NCI-H2227 treated with DMSO at 0.1 percent for 48 hours (cell line): ENCODE data around the gene SDR42E1.
A peak's percentile ranks its signal among the peaks of the same experiment; 100 is the strongest.
"Not testable (repeated sequence)": the region's sequence is repeated elsewhere in the genome, so short reads cannot be mapped to it uniquely, and the experiment has no call there.

Experiments used
- DNase-seq: peaks from one replicate; lab custom pipeline; 2025; lab: John Stamatoyannopoulos, UW

Gene SDR42E1

DNA sequence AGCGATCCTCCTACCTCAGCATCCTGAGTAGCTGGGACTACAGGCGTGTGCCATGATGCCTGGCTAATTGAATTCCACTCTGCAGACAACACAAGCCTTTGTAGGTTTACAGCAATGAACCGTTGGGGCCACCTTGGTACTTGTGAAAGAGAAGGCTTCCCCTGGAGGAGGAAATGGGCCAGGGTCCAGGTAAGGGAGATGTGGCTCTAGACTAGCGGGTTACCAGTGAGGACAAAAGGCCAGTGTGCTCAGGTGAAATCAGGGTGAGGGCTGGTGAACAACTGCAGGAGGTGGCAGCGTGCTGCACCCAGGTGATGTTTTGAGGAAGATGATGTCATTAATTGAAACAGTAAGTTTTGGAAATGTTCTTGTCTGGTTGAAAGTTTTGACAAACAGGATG is 6.7 kb downstream of the SDR42E1 start:
- DNase-seq = no peak

DNA sequence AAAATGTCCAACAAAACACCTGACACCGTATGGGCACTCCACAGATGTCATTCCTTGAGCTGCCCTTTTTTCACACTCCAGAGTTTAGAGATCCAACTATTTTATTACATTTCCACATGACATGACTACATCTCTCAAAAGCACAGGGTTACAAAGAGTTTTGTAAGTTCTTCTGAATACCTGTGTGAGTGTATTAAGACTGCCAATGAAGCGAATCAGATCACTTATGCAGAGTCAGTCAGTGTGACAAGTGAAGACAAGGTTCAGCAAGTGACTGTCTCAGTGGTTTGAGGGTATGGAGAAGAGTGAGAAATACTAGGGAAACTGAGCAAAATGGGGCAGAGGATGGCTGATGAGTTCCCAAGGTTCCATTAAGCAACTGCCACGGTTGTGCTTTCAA is 8.4 kb downstream of the SDR42E1 start:
- DNase-seq = no peak

DNA sequence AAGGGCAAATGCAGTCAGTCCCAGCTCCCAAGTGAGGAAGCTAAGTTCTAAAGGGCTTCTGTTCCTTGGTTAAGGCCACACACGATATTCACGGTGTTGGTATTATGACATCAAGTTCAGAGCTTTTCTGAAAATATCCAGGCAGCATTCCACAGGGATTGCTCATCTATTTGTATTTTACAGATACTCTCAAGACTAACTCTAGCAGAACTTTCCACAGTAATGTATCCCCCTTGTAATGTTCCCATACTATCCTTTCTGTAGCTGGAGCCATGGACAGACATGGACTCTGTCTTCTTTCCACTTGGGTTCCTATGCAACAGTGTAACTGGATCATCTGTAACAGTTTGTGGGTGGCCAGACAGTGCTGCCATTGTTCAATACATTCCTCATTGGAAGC is 13.5 kb downstream of the SDR42E1 start:
- no peak for DNase-seq

DNA sequence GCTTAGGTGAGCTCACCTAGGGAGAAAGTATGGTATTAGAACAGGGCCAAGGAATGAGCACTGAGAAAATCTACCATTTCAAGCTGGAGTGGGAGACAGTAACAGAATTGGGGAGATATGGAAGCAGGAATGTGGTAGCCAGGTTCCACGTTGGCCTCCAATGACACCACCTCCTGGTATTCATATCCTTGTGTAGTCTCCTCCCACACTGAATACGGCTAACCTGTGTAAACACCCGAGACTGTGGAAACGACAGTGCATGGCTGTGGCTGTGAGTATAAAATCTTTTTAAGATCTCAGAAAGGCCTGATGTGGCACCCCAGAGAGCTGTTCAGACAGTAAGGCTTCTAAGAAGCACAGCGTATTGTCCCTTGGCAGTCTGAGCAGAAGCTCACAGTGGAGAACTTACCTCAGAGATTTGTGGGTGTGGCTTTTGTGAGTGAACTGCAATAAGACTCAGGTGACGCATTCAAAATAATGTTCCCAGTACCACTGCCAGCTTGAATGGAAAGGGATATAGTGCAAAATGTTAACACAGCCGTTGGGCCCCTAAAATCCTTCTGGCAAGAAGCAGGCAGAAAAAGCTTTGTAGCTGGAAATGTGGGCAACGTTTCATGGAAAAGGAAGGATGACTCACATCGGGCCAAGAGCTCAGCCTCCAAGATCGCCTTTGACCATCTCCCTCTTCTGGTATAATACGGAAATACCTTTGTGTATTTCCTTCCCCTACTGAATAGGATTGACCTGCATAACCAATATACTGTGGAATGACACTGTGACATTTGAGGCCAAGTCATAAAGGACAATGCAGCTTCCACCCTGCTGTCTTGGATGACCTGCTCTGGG is 14.4 kb downstream of the SDR42E1 start:
- DNase-seq = no peak

DNA sequence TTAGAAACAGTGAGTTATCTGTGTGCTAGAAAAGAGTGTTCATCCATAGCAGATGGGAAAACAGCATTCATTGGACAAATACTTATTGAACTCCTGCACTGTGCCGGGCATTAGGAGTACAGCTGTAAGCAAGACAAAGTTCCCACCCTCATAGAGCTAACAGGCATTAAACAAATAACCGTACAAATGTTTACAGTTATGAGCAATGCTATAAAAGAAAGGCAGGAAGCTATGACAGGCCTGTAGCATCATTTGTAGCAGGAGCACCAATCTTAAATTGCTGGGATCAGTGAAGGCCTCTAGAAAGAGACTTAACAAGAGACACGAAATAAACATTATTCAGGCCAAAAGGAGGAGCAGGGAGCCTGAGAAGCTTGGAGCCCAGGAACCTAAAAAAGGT is 15.6 kb downstream of the SDR42E1 start:
- no peak for DNase-seq

DNA sequence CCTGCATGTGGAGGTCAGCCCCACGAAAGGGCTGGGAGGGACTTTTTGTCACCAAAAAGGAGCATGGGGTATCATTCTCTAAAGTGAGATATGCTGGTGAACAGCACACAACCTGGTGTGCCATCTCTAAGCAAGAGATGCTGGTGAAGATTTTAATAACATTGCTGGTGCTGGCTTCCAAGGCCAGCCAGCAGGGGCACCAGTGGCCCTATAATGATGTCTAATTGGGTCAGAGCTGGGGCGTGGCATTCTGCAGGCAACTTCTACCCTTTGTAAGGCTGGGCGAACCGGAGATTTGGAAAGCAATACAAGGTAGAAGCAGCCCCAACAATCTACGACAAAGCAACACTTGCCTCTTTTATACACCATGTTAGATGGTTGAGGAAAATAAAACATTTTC is 16.8 kb downstream of the SDR42E1 start:
- DNase-seq = no peak

DNA sequence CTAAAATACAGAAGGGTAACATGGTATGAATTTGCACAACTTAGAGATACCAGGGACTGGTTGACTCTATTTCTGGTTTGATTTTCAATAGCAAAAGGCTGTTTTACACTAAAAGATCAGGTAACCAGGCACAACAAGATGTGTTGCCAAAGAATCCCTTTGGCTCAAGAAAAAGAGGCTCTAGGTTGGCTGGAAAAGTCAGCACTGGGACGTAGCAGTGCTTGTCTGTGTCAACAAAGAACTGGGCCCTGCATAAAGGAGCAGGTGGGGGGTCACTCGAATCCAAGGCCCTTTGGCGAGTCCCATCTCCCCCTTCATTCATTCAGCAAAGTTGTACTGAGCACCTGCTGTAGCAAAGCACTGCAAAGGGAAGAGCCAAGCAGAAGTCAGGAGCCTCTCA is 18.4 kb downstream of the SDR42E1 start:
- DNase-seq = no peak

DNA sequence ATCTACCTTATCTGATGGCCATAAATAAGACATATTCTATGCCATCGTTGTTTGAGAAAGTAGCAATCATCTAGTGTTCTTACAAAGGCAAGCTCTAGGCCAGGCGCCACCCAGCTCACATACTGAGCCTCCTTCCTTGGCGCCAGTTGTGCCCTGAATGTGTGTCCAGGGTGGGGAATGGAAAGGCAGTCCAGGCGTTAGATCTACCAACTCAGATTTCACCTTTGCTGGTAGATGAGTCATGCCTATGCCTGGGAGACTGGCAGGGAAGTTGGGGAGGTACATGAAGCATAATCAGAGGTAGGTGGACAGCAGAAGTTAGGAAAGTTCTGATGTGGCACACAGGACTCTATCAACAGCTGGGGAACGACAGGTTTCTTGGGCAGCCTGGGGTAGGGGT is 23.6 kb downstream of the SDR42E1 start:
- no peak for DNase-seq

DNA sequence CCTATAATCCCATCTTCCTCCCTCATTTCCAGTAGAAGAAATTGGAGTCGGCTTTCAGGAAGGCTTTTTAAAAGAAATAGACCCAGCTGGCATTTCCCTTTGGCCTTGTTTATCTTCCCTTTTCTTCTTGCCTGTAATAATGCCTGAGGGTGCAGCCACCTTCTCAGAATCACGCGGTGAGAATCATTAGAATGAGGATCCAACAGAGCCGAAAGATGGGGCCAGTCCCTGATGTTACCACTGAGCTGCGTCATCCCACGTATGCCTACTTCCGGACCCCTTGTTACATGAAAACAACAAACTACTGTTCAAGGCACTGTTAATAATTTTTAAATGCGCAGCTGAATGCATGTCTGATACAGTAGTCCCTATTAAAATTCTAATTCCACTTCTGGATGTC is 24.1 kb downstream of the SDR42E1 start:
- no peak for DNase-seq

DNA sequence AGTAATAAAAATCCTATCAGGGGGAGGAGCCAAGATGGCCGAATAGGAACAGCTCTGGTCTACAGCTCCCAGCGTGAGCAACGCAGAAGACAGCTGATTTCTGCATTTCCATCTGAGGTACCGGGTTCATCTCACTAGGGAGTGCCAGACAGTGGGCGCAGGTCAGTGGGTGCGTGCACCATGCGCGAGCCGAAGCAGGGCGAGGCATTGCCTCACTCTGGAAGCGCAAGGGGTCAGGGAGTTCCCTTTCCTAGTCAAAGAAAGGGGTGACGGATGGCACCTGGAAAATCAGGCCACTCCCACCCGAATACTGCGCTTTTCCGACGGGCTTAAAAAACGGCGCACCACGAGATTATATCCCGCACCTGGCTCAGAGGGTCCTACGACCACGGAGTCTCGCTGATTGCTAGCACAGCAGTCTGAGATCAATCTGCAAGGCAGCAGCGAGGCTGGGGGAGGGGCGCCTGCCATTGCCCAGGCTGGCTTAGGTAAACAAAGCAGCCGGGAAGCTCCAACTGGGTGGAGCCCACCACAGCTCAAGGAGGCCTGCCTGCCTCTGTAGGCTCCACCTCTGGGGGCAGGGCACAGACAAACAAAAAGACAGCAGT is 33.8 kb downstream of the SDR42E1 start:
- DNase-seq = not testable (repeated sequence)

DNA sequence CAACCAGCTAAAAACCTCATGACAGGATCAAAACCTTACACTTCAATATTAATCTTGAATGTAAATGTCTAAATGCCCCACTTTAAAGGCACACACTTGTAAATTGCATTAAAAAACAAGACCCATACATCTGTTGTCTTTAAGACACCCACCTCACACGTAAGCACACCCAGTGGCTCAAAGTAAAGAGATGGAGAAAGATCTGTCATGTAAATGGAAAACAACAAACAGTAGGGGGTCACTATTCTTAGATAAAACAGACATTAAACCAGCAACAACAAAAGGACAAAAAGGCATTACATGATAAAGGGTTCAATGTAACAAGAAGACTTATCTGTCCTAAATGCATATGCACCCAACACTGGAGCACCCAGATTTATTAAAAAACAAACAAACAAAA is 35.6 kb downstream of the SDR42E1 start:
- DNase-seq = no peak

DNA sequence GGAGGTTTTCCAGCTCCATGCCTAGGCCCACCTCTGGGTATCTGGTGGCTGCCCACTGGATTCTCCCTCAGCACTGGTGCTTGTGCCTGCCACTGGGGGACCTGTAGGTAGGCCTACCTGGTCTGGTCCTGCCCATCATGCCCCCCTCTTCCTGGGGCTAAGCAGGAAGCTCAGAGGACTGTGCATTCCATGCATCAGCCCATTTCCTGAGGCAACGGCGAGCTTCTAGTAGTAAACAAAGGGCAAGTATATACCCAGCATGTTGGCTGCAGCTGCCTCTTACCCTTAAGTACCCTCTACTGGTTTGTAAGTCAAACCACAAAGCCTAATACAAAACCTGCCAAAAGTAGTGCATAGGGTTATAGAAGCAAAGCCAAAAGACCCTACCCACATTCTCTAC is 37.5 kb downstream of the SDR42E1 start:
- DNase-seq = no peak

DNA sequence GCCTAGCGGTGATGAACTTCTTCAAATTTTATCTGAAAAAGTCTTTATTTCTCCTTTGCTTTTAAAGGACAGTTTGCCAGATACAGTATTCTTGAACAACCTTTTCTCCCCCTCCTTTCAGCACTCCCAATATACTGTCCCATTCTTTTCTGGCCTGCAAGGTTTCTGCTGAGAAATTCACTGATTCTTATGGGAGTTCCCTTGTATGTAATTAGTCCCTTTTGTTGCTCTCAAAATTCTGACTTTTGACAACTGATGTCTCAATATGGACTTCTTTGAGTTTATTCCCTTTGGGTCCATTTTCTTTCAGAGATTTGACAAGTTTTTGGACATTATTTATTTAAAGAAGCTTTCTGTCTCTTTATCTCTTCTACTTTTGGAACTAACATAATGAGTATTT is 39.4 kb downstream of the SDR42E1 start:
- no peak for DNase-seq

DNA sequence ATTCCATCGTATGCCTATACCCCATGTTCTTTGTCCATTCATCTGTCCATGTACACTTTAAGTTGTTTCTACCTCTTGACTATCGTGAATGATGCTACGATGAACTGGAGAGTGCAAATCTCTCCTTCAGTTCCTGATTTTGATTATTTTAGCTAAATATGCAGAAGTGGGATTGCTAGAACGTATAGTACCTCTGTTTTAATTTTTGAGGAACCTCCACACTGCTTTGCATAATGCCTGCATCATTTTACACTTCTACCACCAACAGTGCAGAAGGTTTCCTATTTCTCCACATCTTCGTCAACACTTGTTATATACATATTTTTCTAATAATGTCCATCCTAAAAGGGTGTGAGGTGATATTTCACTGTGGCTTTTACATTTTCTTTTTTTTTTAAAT is 43.9 kb downstream of the SDR42E1 start:
- DNase-seq = no peak

DNA sequence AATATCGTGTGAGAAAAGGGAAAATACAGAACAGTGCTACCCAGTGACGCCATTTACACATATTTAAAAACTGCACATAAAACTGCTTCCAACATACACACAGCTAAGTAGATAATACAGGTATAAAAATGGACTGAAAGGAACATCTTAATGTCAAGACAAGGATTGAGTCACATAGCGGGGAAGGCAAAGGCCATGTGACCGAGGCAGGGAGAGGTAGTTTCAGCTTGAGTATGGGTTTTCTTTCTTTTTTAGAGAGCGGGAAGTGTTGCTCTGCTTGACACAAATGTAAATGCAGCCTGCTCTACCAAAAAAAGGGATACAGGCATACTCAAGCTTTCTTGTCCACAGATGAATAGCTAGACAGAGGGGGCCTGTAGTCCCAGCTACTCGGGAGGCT is 46.5 kb downstream of the SDR42E1 start:
- no peak for DNase-seq

DNA sequence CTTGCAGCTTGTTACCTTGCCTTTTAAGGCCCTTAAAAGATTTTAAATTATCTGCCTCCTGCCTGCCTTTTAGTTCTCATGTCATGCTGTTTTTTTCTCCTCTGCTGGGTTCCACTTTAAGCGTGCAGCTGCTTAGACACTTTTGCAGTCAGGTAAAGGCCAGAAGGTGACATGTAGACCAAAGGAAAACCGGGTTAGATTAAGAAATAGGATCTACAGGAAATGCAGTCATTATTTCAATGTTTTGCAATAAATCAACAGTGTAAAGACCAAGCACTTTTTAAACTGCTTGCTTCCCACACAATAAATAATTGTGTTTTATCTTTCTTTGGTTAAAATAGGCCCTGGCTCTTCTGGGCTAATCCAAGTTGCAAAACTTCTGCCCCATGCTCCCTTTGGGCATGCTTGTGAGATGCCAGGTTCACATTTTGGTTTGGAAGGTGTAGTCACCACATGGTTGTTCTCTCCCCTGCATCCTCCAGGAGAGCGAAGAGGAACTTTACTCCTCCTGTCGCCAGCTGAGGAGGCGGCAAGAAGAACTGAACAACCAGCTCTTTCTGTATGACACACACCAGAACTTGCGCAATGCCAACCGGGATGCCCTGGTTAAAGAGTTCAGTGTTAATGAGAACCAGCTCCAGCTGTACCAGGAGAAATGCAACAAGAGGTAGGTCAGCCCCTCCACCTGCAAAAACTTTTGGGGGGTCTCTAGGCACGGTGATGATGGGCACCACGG is 54.9 kb downstream of the SDR42E1 start:
- DNase-seq = no peak

DNA sequence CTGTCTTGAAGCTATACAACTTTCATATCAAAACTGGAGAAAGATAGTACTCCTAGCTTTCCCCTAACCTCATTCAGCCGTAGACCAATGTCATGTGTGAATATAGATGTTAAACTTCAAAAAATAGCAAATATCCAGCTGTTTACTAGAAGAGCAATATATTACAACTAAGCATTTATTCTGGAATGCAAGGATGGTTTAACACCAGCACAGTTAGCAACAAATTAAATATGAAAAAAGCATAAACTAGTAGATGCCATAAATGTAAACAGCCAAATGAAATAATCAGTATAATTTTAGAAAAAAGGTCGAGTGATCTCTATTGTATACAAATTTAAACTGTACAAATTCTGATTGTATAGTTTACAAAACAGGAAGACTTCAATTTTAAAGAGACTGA is 59.7 kb downstream of the SDR42E1 start:
- DNase-seq = no peak

DNA sequence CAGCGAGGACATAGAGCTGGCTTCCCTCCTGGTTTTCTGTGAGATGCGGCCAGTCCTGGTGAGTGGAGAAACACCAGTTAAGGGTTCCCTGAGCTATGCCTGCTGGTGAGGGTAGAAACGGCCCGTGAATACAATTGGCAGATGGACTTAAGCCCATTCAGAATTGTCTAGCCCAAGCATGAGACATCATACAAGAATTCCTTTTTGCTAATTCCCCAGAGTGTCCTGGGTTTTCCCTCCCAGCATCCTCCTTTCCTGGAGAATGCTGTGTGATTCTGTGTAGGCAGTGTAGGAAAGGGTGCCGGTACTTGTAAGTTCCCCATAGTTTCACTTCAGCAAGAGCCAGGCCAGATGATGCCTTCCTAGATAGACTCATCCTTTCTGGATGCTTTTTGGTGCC is 65.1 kb downstream of the SDR42E1 start:
- no peak for DNase-seq

DNA sequence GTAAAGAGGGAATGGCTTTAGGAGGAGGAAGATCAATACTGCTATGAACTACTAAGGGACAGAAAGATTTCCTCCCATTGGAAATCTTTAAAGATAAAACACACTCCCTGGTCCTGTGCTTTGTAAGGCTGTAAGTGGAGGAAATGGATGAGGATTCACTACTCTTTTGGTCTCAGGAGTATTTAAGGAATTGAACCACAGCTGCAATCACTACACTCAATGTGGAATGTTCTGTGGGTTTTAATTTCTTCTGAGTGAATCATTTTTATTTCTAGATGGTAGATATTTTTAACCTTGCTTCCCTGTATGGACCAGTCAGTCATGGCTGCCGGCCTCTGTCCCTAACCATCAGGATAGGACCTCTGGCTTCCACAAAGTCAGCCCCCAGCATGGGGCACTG is 65.6 kb downstream of the SDR42E1 start:
- DNase-seq = no peak

DNA sequence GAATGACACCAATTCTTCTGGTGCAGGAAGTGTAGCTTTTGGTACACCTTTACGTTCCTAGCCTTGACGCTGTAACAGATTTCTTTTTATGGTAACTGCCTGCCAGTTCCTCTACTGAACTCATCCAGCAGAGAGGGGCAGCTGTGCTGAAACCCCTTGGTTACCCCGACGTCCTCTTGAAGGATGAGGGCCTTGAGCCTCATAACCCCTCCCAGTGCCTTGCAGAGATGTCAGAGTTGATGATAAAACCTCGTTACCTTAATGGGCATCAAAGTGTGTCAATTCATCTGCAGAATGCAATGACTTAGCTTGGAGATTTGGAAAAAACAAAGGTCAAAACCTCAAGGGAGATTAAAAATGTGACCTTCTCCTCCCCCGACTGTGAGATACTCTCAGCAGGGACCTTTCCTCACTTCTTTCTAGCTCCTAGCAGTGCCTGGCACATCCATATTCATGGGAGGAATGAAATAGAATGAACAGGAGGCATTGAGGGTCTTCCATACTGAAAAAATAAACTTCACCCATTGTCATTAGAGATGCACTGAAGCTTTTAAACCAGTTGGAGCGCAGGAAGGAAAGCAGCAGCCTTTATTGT is 69.2 kb downstream of the SDR42E1 start:
- no peak for DNase-seq

DNA sequence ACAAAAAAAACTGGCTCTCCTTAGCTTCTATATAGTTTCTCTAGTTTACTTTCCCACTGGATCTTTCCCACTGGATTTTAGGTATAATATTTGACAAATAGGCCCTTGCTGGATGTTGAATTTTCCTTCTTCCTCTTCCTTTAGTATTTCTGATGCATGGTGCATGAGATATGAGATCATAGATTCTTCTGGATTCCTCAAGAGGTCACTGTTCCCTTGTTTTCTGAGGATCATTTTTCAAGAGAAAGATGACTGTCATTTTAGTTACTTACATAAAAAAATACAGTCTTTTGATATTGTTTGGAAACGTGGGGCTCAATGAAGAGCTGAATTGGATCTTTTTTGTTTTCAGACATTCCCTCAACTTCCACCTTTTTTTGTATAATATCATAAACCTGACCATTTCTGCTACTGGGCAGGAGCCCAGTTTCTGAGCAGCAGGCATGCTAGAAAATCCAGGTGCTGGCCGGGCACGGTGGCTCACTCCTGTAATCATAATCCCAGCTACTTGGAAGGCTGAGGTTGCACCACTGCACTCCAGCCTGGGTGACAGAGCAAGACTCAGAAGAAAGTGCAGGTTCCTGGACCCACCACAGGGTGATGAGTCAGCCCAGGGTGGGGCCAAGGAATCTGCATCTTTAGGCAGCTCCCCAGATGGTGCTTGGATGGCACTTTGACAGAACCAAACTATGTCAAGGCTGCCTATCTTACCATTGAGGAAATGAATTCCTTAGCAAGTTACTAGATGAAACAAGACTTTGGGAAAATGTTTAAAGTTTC is 70.3 kb downstream of the SDR42E1 start:
- DNase-seq = peak; percentile 44
